Right forelimb (tissue), 1 donor: ENCODE measurements around the gene NEK8.
"Not testable (repeated sequence)": the region's sequence is repeated elsewhere in the genome, so short reads cannot be mapped to it uniquely, and the experiment has no call there.

ENCODE experiments used
- DNase-seq: peaks from one replicate; pipeline ENCODE4 v3.0.0-alpha.2; 2018

The NEK8 gene

DNA sequence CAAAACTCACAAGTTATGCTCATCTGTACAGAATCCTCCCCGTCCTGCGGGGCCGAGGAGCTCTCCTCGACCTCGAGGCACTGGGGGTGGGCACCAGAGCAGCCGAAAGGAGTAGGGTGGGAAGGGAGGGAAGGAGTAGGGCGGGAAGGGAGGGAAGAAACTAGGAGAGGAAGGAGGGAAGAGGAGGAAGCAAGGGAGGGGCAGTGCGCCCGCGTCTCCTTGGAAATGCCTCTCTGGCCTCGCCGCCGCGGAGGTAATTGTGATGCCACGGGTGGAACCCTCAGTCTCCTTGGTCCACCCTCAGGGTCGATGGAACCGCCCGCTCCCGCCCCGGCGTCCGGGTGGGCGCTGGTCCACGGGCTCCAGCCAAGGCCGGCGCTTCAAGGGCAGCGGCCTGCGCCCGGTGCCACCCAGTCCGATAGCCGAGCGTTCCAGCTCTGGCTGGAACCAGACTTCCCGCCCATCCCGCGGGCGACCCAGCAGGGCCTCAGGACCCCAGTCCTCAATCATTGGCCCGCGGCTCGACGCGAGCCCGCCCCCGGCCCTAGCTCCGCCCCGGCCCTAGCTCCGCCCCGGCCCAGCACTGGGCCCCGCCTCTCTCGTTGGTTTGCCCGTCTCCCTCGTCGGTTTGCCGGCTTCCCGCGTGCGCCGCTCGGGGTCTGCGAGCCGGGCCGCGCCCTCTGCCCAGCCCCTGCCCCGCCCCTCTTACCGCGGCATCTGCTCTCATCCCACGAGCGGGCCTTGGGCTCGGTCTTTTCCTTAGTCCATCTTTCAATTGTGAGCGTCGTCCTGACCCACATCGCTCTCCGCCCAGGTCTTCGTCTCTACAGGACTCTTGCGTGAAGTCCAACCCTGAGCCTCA, 17.5 kb upstream of the NEK8 start:
- DNase-seq = peak; percentile 98

DNA sequence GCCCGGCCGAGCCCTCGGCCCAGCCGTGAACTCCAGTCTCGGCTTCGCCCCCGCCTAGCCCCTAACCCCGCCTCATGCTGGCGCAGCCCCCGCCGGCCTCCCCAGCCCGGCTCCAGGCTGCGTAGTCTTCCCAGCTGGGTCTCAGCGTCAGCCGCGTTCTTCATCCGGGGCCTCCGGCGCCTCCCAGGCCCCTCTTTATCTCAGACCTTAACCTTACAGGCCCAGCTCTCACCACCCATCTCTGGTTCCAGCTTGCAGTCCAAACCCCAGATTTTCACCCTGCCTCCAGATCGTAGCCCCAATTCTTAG, 16.9 kb upstream of the NEK8 start, which contains the start of gene PROCA1:
Gene PROCA1 (minus strand): TSS at position 166 of the 309 bp plus-strand sequence. CDS start 228 bp downstream, outside the sequence.
- DNase-seq = no peak

GRCh38 chr17:28712032-28712704, 16.4 kb upstream of the NEK8 start:
- peak; percentile 70 for DNase-seq

DNA sequence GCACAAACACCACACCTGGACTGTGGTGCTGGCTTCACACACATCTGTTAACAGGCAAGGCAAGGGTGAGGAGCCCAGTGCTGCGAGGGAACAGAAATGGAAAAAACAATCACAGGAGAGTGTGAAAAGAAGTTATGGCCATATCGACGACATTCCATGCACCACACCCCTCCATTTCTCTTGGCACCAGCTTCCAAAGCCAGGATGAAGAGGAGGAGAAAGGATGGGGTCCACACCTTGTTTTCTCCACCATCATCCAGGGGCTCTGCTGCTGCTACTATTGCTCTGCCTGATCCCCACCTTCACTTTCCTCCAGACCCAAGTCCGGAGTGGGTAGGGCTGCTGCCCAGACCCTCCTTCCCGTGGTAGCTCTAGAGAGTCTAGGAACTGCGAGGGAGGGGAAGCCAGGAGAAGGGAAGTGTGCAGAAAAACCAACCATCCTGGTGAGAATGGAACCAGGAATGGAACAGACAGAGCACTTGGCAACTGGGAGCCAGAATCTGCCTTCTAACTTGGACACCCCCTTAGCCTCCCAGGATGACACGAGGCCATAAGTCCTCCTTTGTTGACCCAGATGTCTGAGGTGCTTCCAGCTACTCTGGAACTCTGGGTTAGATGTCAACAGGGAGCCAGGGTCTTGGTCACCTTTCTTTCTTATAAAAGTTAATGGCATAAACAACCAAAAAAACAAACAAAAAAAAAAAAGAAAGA, 15.7 kb upstream of the NEK8 start:
- DNase-seq = no peak

- DNase-seq = no peak
Observed at GRCh38 chr17:28714281-28714680, 14.3 kb upstream of the NEK8 start.

- DNase-seq = no peak
Observed at GRCh38 chr17:28715217-28715616, 13.4 kb upstream of the NEK8 start.

DNA sequence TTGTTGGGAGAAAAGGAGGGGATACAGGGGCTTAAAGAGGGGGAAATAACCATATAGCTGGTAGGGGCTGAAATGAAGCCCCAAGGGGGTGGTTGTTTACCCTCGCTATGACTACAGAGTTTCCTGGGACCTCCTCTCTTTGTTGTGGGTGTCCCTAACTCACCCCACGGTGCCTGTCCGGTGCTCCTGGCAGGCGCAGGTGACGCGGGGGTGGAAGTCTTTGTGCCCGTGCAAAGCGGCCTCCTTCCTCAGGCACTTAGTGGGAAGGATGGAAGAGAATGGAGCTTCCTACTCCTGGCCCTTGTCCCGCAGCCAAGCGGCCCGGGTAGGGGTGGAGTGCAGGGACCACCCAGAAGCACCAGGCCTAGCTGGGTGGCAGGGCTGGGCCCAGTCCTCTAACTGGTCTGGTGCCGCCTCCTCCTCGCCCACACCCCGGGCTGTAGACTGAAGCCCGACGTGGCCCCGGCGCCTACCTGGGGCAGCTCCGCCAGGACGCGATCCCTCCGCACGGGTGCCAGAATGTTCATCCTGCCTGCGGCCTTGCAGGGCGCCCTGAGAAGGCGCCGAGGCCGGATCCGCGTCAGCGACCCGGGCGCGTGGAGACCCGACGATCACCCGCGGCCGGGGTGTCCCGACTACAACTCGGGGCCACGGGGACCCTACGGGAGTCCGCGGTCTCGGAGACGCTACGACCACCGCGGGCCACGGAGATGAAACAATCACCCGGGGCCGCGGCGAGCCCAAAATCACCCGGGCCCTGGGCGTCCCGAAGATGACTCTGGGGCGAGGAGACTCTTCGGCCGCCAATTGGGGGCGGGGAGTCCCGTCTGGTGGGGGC, 11.6 kb upstream of the NEK8 start:
- peak; percentile 74 for DNase-seq

DNA sequence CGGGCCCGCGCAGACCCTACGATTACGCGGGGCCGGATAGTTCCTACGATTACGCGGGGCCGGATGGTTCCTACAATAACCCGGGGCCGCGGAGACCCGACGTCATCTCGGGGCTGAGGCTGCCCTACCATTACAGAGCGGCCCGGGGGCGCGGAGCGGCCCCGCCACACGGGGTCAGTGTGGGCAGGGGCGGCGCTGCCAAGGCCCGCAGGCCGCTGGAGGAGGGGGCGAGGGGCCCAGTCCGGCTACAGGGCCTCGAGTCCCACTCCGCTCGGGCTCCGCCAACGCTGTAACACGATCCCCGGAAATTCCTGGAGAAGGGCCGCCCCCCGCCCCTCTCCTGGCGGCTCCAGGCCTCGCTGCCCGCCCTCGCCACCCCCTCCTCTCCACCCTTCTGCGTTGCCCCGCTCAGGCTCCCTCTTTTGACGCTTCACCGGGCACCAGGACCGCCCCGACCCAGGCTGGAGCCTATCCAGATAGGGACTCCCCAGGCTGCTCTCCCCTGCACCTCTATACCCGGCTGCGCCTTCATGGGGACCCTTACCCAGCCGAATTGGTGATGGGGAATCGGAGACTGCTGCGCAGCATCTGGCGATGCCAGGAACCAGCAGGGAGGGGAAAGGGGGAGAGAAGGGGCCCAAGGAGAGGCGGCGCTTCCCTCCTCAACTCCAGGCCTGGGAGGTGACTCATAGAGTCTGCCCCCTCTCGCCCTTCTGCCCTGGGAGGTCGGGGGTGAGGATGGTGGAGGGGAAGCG, 10.8 kb upstream of the NEK8 start, which contains the start of gene RAB34:
Gene RAB34 (minus strand): TSS at position 291 of the 755 bp plus-strand sequence. CDS start 602 bp downstream, outside the sequence.
- peak; percentile 92 for DNase-seq

DNA sequence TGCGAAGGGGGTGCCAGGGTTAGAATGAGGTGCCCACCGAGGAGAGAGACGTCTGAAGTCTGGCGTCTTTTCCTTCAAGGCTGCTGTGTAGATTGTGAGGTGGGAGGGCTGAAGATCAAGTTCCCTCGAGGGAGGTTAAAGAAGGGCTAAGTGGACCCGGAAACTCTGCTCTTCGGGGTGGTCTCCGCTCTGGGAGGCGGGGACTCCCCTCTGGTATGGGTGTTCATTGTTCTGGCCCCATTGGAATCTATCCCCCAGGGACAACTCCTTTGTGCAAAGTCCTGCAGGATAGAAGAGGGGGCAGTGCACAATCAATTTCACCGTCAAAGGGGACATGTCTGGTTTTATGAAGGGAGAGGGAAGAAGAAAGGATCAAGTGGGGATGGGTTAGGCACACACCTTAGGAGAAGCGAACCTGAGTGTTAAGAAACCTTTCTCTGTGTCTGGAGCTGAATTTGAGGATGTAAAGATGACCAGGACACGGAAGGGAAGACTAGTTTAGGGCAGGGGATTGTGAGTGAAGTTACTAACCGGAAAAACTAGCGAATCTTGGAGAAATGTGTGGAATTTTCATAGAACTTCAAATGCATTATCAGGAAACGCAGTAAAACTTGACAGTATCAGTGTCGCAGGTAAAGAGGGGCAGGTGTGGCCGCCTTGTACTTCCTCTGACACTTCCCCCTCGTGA, 10.1 kb upstream of the NEK8 start:
- no peak for DNase-seq

GRCh38 chr17:28719021-28719433, 9.6 kb upstream of the NEK8 start:
- DNase-seq = no peak

DNA sequence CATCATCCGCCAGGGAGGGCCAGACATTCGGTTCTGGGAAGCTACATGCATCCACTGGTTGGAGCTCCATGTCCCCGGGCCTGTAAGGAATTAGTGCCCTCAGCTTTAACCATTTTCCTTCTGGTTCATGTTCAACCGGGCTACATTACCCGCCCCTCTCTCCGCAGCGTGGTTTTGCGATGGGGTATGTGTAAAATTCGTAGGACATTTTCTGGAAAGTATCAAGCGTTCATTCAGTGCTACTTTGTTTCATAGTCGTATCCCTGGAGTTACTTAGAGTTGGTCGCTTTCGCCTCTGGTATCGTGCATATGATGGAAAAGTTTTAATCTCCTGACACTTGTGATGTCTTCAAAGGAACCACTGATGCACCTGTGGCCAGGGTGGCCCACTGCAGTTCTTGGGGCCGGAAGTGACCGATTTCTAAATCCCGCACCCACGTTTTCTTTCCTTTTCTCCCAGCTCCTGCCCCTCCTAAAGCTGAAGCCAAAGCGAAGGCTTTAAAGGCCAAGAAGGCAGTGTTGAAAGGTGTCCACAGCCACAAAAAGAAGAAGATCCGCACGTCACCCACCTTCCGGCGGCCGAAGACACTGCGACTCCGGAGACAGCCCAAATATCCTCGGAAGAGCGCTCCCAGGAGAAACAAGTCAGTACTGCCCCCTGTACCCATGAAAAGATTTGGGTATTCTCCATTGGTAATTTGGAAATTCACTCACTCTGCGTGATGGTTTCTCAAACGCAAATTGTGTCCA, 8.2 kb upstream of the NEK8 start:
- DNase-seq = no peak

DNA sequence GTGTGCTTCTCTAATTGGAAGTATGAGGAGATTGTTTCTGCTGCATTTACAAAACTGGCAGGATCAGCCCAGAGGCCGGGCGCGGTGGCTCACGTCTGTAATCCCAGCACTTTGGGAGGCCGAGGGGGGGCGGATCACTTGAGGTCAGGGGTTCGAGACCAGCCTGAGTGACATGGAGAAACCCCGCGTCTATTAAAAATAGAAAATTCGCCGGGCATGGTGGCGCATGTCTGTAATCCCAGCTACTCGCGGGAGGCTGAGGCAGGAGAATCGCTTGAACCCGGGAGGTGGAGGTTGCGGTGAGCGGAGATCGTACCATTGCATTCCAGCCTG, 7.6 kb upstream of the NEK8 start:
- not testable (repeated sequence) for DNase-seq

DNA sequence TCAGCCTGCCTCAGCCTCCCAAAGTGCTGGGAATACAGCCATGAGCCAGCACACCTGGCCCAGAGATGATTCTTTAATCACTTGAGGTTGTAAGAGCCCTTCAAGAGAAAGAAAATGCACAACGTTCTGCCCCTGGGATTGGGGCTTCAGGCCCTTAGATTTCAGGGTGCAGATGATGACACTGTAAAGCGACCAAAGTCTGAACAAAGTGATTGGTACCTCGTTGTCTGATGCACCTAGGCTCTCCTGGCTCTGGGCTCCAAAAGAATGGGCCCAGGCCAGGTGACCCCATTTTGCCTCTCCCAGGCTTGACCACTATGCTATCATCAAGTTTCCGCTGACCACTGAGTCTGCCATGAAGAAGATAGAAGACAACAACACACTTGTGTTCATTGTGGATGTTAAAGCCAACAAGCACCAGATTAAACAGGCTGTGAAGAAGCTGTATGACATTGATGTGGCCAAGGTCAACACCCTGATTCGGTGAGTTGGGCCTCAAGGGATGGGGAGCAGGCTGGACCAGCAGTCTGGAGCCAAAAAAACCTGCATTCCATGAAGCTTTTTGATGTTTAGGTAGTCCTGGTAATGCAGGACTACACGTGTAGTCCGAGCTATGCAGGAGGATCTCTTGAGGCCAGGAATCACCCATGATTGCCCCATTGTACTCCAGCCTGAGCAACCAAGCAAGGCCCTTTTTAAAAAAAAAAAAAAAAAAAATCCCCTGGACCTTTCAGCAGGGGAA, 6.0 kb upstream of the NEK8 start:
- DNase-seq = no peak

DNA sequence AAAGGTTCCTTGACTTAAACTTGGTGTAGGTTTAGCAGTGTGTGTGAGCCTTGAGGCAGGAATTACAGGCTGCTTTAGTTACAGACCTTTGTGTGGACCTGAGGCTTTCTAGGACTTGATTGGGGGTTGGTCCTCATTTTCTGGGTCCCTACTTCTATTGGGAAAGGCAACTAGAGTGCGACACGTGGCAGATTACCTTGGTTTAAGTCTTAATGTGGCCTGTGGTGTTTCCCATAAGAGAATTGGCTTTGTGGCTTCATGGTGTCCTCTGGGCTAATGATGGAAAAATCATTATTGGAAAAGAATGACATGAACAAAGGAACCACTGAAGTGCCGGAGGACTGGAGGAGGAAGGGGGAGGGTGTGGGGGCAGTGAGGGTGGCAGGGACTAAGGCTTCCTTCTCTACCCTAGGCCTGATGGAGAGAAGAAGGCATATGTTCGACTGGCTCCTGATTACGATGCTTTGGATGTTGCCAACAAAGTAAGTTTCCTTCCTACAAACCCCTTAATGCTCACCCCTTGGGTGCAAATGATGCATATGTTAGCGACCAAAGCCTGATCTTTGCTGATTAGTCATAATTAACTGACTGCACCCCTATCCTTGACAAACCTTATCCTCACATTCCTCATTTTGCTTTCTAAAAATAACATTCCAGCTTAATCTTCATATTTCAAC, 5.3 kb upstream of the NEK8 start:
- no peak for DNase-seq

GRCh38 chr17:28723836-28724499, 4.6 kb upstream of the NEK8 start:
- DNase-seq = not testable (repeated sequence)

DNA sequence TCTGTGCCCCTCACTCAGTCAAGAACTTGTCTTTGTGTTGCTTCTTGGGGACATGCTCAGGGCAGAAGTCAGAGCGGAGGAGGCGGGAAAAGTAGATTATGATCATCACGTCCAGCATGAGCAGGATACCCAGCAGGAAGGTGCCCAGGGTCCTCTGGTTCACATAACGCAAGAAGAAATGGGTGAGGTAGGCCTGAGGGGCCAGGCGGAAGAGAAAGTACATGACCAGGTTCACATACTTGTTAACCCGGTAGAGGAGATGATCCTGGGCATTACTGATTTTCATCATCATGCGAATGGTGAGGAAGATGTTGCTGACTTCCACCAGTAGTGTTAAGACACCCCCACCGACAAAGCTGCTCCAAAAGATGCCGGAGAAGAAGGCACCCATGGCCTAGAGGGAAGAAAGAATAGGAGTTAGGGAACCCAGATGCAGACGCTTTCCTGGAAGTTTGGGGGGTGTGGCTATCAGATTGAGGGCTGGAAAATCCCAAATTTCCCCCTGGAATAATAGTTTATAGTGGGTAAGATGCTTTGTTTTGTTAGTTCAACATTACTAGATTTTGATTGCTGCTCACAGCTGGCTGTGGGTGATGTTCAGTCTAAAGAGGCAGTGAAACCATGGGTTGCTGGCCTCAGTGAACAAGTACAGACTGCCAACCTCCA, 4.0 kb upstream of the NEK8 start:
- DNase-seq = no peak

- DNase-seq = no peak
Observed at GRCh38 chr17:28725166-28725659, 3.4 kb upstream of the NEK8 start.
